ENCODE measurements around the gene WDTC1.
"Not testable (repeated sequence)": the region's sequence is repeated elsewhere in the genome, so short reads cannot be mapped to it uniquely, and the experiment has no call there.

WDTC1 gene

DNA sequence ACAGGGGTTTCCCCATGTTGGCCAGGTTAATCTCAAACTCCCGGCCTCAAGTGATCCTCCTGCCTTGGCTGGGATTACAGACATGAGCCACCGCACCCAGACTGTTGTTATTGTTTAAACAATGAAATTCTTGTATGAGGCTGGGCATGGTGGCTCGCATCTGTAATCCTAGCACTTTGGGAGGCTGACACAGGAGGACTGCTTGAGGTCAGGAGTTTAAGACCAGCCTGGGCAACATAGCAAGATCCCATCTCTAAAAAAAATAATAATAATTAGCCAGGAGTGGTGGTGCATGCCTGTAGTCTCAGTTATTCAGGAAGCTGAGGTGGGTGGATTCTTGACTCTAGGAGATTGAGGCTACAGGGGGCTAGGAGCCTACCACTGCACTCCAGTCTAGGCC, 6.7 kb upstream of the WDTC1 start:
- TF ChIP-seq GATA1 (IDR thresholded peaks at IDR 0.05; ENCODE audit: low read depth, low read length) (no peak), POLR2A (IDR thresholded peaks at IDR 0.05; ENCODE audit: low read length) (no peak)
- no peak for DNase-seq

DNA sequence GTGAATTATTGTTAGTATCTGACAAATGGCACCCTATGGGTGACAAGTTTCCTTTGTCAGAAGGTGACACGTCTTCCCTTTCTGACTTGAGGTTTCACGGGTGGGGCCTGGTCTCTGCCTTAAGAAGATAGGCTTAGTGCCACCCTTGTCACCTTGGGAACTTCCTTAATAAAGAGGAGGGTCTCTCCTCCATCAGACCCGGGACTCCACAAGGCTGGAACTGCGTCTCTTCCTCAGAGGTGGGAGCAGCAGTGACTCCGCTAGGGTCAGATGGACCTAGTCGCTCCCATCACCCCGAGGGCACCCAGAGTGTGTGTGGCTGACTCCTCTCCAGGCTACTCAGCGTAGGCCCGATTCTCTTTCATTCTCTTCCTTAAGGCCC, 774 bp upstream of the WDTC1 start:
- TF ChIP-seq GATA1 (IDR thresholded peaks at IDR 0.05; ENCODE audit: low read depth, low read length) (no peak), POLR2A (IDR thresholded peaks at IDR 0.05; ENCODE audit: low read length) (no peak)
- peak; percentile 66 to 73 for DNase-seq

DNA sequence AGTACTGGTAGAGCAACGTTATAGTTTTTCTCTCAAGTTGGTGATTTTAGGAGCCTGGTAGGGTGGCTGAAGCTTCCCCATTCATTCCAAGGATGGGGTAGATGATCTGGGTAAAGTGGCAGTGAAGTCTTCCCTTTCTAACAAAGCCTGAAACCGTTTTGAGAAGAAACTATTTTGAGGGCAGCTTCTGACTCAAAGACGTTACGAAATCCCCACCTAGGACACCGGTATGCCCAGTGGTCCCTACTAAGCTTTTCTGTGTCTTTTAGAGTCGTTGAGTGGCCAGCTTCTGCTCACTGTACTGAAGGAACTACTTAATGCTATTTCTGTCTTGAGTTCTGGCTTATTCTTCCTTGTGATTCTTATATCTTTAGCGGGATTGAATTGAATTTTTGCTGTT, 1.4 kb downstream of the WDTC1 start:
- DNase-seq, result peak in 1 of 2 experiments; percentile 45
- TF ChIP-seq GATA1 (IDR thresholded peaks at IDR 0.05; ENCODE audit: low read depth, low read length), result no peak

DNA sequence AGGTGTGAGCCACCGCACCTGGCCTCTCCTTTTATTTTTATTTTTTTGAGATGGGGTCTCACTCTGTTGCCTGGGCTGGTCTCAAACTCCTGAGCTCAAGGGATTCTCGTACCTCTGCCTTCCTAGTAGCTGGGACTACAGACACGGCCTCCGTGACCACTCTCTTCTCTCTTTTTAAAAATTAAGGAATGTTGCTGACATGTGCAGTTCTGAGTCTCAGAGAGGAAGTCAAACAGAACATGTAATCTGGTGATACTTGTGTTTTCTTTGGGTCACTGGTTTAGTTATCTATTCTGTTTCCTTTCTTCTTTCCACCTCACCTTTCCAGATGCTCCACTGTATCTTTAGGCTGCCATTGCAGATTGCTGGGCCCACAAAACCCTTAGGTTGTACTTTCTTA, 2.7 kb downstream of the WDTC1 start:
- DNase-seq, result no peak
- TF ChIP-seq POLR2A (IDR thresholded peaks at IDR 0.05; ENCODE audit: low read length), result no peak

DNA sequence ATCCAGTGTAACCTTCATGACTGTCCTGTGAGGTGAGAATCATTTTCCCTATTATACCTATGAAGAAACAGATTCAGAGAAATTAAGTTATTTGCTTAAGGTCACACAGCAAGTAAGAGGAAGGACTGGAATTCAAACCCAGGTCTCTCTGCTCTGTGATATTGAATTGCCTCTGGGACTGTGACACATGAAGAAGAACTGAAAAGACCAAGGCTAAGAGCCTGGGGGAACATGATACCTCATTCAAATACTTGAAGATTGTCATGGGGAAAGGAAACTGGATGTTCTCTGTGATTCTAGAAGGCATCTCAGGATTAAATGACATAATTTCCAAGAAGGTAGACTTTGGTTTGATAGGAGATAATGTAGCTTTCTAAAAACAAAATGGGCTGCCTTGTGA, 3.6 kb downstream of the WDTC1 start:
- TF ChIP-seq GATA1 (IDR thresholded peaks at IDR 0.05; ENCODE audit: low read depth, low read length) (no peak), POLR2A (IDR thresholded peaks at IDR 0.05; ENCODE audit: low read length) (no peak)
- DNase-seq, result no peak

DNA sequence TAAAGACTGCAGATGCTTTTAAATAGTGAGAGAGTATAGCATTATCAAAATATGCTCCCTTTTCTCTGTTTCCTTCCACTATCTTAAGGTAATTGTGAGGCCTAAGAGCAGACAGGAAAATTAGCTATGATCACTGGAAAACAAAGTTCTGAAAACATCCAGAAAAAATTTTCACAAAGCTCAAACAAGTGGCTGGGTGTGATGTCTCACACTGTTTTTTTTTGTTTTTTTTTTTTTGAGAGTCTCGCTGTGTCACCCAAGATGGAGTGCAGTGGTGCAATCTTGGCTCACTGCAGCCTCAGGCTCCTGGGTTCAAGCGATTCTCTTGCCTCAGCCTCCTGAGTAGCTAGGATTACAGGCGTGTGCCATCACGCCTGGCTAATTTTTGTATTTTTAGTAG, 7.2 kb downstream of the WDTC1 start:
- TF ChIP-seq POLR2A (IDR thresholded peaks at IDR 0.05; ENCODE audit: low read length), result no peak
- no peak for TF ChIP-seq GATA1 (IDR thresholded peaks at IDR 0.05; ENCODE audit: low read depth, low read length)
- peak in 1 of 2 experiments; percentile 9 for DNase-seq

DNA sequence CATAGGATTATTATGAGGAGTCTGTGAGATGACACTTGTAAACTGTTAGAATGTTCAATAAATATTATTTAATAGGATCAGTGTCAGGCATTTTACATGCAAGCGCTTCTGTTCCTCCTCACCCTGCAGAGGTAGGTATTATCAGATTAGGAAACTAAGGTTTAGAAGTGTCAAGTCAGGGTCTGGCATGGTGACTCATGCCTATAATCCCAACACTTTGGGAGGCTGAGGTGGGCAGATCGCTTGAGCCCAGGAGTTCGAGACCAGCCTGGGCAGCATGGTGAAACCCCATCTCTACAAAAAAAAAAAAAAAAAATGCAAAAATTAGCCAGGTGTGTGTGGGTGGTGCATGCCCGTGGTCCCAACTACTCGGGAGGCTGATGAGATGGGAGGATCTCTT, 9.2 kb downstream of the WDTC1 start:
- not testable (repeated sequence) for DNase-seq

DNA sequence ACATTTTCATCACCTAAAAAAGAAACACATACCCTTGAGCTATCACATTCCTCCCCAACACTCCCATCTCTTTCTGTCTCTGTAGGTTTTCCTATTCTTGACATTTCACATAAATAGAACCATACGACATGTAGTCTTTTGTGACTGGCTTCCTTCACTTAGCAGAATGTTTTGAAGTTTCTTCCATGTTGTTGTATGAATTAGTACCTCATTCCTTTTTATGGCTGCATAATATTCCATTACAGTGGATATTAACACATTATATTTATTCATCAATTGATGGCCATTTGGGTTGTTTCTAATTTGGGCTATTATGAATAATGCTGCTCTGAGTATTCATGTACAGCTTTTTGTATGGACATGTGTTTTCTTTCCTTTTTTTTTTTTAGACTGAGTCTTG, 11.8 kb downstream of the WDTC1 start:
- TF ChIP-seq POLR2A (IDR thresholded peaks at IDR 0.05; ENCODE audit: low read length) (no peak), GATA1 (IDR thresholded peaks at IDR 0.05; ENCODE audit: low read depth, low read length) (no peak)

DNA sequence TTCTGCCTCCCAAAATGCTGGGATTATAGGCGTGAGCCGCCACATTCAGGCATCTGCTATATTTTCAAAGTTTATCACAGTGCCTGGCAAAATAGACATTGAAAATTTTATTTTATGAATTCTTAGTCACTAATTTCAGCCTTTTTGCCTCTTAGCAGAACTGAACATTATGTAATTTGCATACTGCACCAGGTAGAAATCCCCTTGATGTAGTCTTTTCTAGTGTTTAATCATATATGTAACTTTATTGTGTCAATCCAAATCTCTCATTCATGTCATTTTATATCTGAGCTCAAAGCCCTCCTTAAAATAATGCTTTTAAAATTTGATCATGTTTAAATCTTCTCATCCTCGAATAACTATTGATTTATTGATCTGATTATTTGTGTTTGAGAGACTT, 19.2 kb downstream of the WDTC1 start:
- DNase-seq, result no peak
- TF ChIP-seq GATA1 (IDR thresholded peaks at IDR 0.05; ENCODE audit: low read depth, low read length) (no peak), POLR2A (IDR thresholded peaks at IDR 0.05; ENCODE audit: low read length) (no peak)

More for the DNA sequence above, 11.8 kb downstream of the WDTC1 start:
- DNase-seq, result no peak

DNA sequence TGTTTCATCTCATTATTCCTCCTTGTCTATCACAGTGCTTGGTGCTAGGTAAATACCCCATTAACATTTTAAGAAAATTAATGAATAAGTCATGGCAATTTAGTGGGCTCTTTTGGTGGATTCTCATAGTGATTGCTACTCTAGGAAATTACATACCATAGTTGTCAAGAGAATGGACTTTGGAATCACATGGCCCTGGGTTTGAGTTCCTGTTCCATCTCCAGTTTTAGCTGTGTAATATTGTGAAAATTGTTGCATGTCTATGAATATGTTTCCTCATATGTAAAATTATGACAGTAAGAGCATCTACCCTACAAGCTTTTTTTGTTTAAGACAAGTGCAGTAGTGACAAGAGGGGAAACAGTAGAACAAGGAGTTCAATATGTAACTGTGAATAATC, 20.7 kb downstream of the WDTC1 start:
- no peak for TF ChIP-seq GATA1 (IDR thresholded peaks at IDR 0.05; ENCODE audit: low read depth, low read length)
- no peak for TF ChIP-seq POLR2A (IDR thresholded peaks at IDR 0.05; ENCODE audit: low read length)
- no peak for DNase-seq

DNA sequence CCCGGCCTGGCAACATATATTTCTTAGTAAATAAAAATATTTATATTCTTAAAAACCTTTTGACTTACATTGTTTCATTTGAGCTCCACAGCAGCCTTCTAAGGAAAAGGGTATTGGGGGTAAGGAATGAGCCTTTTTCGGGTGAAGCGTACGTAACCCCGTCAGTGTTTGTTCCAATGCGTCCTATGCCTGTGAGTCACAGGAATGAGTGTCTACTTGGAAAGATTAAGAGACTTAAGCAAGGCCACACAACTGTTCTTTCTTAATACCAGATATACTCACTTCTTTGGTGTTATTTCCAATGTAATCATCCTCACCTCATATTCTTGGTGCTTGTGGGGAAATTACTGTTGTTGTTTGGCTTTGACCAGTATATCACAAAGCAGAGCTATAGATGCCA, 22.7 kb downstream of the WDTC1 start:
- no peak for DNase-seq
- no peak for TF ChIP-seq GATA1 (IDR thresholded peaks at IDR 0.05; ENCODE audit: low read depth, low read length)
- no peak for TF ChIP-seq POLR2A (IDR thresholded peaks at IDR 0.05; ENCODE audit: low read length)

DNA sequence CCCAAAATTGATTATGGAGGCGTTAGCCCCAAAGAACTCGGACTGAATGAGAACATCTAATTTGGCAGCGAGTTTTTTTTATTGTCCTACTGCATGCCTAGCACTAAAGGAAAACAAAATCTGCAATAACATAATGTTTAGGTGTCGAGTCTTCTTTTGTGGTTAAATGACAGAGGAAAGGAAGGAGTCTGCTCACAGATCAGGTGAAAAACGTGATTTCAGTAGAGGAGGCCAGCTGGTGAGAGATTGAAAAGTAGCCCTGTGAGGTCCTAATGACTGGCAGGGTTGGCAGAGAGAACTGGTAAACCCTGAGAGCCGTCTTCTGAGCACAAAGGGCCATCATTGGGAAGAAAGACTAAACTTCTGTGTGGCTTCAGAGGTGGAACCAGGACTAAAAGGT, 24.2 kb downstream of the WDTC1 start:
- DNase-seq, result no peak
- TF ChIP-seq POLR2A (IDR thresholded peaks at IDR 0.05; ENCODE audit: low read length), result no peak
- TF ChIP-seq GATA1 (IDR thresholded peaks at IDR 0.05; ENCODE audit: low read depth, low read length), result no peak

DNA sequence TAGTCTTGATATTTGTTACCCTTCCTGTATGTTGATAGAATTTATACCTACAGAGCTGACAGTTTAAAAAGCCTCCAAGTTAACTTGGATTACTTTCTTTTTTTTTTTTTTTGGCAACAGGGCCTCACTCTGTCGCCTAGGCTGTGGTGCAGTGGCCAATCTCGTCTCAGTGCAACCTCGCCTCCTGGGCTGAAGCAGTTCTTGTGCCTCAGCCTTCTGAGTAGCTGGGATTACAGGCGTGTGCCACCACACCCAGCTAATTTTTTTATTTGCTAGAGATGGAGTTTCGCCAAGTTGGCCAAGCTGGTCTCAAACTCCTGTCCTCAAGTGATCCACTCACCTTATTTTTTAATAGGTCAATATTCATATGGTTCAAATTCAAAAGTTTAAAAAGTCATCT, 32.7 kb downstream of the WDTC1 start:
- no peak for TF ChIP-seq GATA1 (IDR thresholded peaks at IDR 0.05; ENCODE audit: low read depth, low read length)
- TF ChIP-seq POLR2A (IDR thresholded peaks at IDR 0.05; ENCODE audit: low read length), result no peak
- DNase-seq, result no peak

DNA sequence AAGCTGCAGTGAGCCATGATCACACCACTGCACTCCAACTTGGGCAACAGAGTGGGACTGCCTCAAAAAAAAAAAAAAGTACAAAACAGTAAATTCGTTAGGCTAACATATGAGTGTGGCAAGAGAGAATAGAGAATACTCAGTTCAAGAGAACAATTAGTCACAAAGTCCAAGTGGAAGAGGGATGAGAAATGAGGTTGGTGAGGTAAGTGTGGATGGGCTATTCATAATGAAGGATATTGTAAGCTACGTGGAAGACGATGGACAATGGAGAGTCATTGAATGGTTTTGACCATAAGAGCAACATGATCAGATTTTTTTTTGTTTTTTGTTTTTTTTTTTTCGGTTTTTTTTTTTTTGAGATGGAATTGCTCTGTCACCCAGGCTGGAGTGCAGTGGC, 34.8 kb downstream of the WDTC1 start:
- no peak for DNase-seq
- TF ChIP-seq GATA1 (IDR thresholded peaks at IDR 0.05; ENCODE audit: low read depth, low read length) (no peak), POLR2A (IDR thresholded peaks at IDR 0.05; ENCODE audit: low read length) (no peak)

DNA sequence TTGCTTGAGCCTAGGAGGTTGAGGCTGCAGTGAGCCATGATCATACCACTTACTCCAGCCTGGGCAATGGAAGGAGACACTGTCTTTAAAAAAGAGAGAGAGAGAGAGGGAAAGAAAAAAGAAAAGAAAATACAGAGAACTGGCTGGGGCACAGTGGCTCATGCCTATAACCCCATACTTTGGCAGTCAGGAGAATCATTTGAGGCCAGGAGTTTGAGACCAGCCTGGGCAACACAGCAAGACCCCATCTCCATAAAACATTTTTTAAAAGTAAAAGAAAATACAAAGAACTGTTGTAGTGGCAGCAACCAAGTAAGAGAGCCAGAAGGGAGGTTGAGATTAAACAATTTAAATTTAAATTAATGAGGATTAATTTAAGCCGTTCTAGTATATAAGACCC, 39.8 kb downstream of the WDTC1 start:
- TF ChIP-seq GATA1 (IDR thresholded peaks at IDR 0.05; ENCODE audit: low read depth, low read length) (no peak), POLR2A (IDR thresholded peaks at IDR 0.05; ENCODE audit: low read length) (no peak)
- no peak for DNase-seq

DNA sequence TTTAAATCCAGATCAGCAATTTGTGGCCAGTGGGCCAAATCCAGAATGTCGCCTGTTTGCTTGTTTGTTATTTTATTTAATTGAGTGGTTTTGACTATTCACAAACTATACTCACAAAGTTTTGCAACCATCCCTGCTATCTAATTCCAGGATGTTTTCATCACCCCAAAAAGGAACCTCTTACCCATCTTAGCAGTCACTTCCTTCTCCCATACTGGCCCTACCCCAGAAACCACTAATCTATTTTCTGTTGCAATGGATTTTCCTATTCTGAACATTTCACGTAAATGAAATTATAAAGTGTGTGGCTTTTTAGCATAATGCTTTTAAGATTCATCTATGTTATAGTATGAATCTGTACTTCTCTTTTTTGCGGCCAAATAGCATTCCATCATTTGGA, 41.3 kb downstream of the WDTC1 start:
- no peak for TF ChIP-seq GATA1 (IDR thresholded peaks at IDR 0.05; ENCODE audit: low read depth, low read length)
- no peak for TF ChIP-seq POLR2A (IDR thresholded peaks at IDR 0.05; ENCODE audit: low read length)
- no peak for DNase-seq
